Right ventricle myocardium inferior (tissue), 1 donor: Measurements from ENCODE around the gene RGP1. TPM values are rescaled to one million over a fixed set of nuclear protein-coding genes. Genes with fewer than 3 reads are reported as not detected.

Experiments
- ATAC-seq: fragments of 200-7000 bp; cut with Tn5 transposase; one replicate; pipeline ENCODE4 v1.9.1; 2020; ENCODE audit warnings: mild to moderate bottlenecking, moderate library complexity
- DNase-seq: peaks from one replicate; pipeline ENCODE4 v3.0.0; 2021; ENCODE audit errors: missing footprints
- intact Hi-C: fragments of 100-400 bp; cut with DNase I; formaldehyde crosslinking; loops from one replicate; pipeline ENCODE4 v1.11.0; 2022
- total RNA-seq: library from RNA; stranded (reverse); fragmentation: NEBNext Ultra II Directional; extraction: Animal tissue kit (Norgen Biotek cat#: 25700); gene quantifications from one replicate; pipeline ENCODE4 v1.2.1, GENCODE V29; 2021
- donor health status: DM: no; HTN: yes; CAD: no; lungs with severe emphysema.

The RGP1 gene
- total RNA-seq, 1 donor from 2014 or later, result 29.0 TPM

- ATAC-seq (no peak), DNase-seq (no peak)
- intact Hi-C loops, result no loop called here
Observed at GRCh38 chr9:35736201-35736633, 12.9 kb upstream of the RGP1 start.

GRCh38 chr9:35737143-35737542 lies 11.9 kb upstream of the RGP1 start:
- ATAC-seq (no peak), DNase-seq (no peak)
- intact Hi-C loops, result no loop called here

- intact Hi-C loops, result no loop called here
Observed at GRCh38 chr9:35738186-35738585, 10.9 kb upstream of the RGP1 start.

GRCh38 chr9:35738924-35739323 lies 10.2 kb upstream of the RGP1 start:
- intact Hi-C loops, result no loop called here
- no peak for ATAC-seq
- no peak for DNase-seq

More at GRCh38 chr9:35738186-35738585, 10.9 kb upstream of the RGP1 start:
- no peak for DNase-seq
- ATAC-seq, result no peak

- intact Hi-C loops, result no loop called here
- no peak for ATAC-seq
- no peak for DNase-seq
Observed at GRCh38 chr9:35740243-35740642, 8.8 kb upstream of the RGP1 start.

GRCh38 chr9:35741740-35742139 lies 7.3 kb upstream of the RGP1 start:
- ATAC-seq (no peak), DNase-seq (no peak)
- intact Hi-C loops, result no loop called here

GRCh38 chr9:35743452-35743851 lies 5.6 kb upstream of the RGP1 start:
- intact Hi-C loops, result no loop called here
- ATAC-seq, result no peak
- no peak for DNase-seq

GRCh38 chr9:35743880-35744518 lies 5.1 kb upstream of the RGP1 start:
- ATAC-seq, result no peak

GRCh38 chr9:35745569-35745968 lies 3.5 kb upstream of the RGP1 start:
- intact Hi-C loops, result no loop called here
- DNase-seq (no peak), ATAC-seq (no peak)

More at GRCh38 chr9:35743880-35744518, 5.1 kb upstream of the RGP1 start:
- intact Hi-C loops, result no loop called here
- no peak for DNase-seq

GRCh38 chr9:35746583-35746982 lies 2.5 kb upstream of the RGP1 start:
- no peak for ATAC-seq
- DNase-seq, result no peak
- intact Hi-C loops, result no loop called here

- intact Hi-C loops, result loop anchor here (2.0 kb wide), 1 partner anchor 16 kb away; the partner anchor contains the start of genes CREB3 and TLN1
- ATAC-seq, result peak; percentile 1
- DNase-seq, result peak; percentile 75
Observed at GRCh38 chr9:35748242-35748857, 737 bp upstream of the RGP1 start.

GRCh38 chr9:35749515-35750255 lies 598 bp downstream of the RGP1 start:
- DNase-seq (no peak), ATAC-seq (peak; percentile 23)

GRCh38 chr9:35750256-35750531 lies 1.1 kb downstream of the RGP1 start:
- intact Hi-C loops, result no loop called here
- ATAC-seq (no peak), DNase-seq (no peak)

More at GRCh38 chr9:35749515-35750255, 598 bp downstream of the RGP1 start:
- intact Hi-C loops, result loop anchor here (2.0 kb wide), 1 partner anchor 17 kb away; the partner anchor contains the start of genes CREB3 and TLN1

GRCh38 chr9:35753466-35753865 lies 4.4 kb downstream of the RGP1 start:
- DNase-seq (no peak), ATAC-seq (no peak)
- intact Hi-C loops, result no loop called here

GRCh38 chr9:35754264-35754663 lies 5.2 kb downstream of the RGP1 start, which contains the start of gene MSMP:
MSMP (minus strand) TSS chr9:35754276; CDS start chr9:35754129, 147 bp downstream.
- ATAC-seq (no peak), DNase-seq (no peak)
- intact Hi-C loops, result loop anchor here (1.0 kb wide), 1 partner anchor 101 kb away; no protein-coding TSS in a partner anchor

- intact Hi-C loops, result no loop called here
- ATAC-seq (no peak), DNase-seq (no peak)
Observed at GRCh38 chr9:35755071-35755470, 6.0 kb downstream of the RGP1 start.

- DNase-seq (peak; percentile 83), ATAC-seq (peak; percentile 60)
- intact Hi-C loops, result no loop called here
Observed at GRCh38 chr9:35756275-35757225, 7.5 kb downstream of the RGP1 start.

- DNase-seq, result no peak
- intact Hi-C loops, result no loop called here
- ATAC-seq, result peak; percentile 58
Observed at GRCh38 chr9:35757226-35757891, 8.3 kb downstream of the RGP1 start.
